Bronchial epithelial cell (primary cell): ENCODE results near the gene ZC3H7A. TPM values are rescaled to one million over a fixed set of nuclear protein-coding genes. Genes with fewer than 3 reads are reported as not detected.

ENCODE experiments used
- DNase-seq: peaks from one replicate; pipeline ENCODE4 v3.0.0-alpha.2; 2010; ENCODE audit warnings: low read depth
- FAIRE-seq: peaks from 2 replicates; lab custom pipeline; 2011; peaks lifted over from hg19 to GRCh38; lab: Jason Lieb, UNC
- H3K27me3 ChIP-seq: 2 replicates; pipeline ENCODE4 v1.5.1; 2011; ENCODE audit warnings: low read length; ENCODE audit not compliant: control insufficient read depth, insufficient read depth
- H3K36me3 ChIP-seq: 2 replicates; pipeline ENCODE4 v1.5.1; 2011; ENCODE audit warnings: low read length; ENCODE audit not compliant: control insufficient read depth, insufficient read depth
- H3K4me3 ChIP-seq: 2 replicates; pipeline ENCODE4 v1.5.1; 2011; ENCODE audit warnings: mild to moderate bottlenecking, low read depth, low read length, control low read depth
- total RNA-seq: library from RNA; depleted of rRNA; stranded (reverse); fragments of >200 nt; gene quantifications from 2 replicates; pipeline ENCODE4 v1.2.1, GENCODE V29; 2014
- TF ChIP-seq, protein P1 (sequence below): IDR thresholded peaks from 2 replicates; pipeline ENCODE4 v1.5.1; 2011; ENCODE audit warnings: mild to moderate bottlenecking, moderate library complexity, low read length, control low read depth, inconsistent platforms; ENCODE audit not compliant: insufficient read depth, severe bottlenecking

ZC3H7A gene
- total RNA-seq, 1 donor from 2014 or later, result 26.9 TPM

DNA sequence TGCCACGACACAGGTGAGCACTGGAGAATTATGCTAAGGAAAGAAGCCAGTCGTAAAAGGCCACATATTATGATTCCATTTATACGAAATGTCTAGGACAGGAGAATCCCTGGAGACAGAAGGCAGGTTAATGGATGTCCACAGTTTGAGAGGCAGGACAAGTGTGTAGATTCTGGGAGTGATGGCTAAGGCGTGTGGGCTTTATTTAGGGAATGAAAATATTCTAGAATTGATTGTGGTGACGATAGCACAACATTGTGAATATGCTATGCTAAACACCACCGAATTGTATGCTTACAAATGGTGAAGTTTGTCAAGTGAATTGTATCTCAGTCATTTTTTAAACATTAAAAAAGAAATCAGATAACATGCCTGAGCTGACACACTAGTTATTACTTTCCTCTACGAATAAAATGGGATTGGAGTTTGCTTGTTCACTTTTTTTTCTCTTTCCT lies 49.1 kb downstream of the ZC3H7A start:
- Histone ChIP-seq H3K36me3 (peaks cover 6% of the 10 kb centered on the region), H3K4me3 (no peak overlapping the region), H3K27me3 (no peaks in the 10 kb centered on the region)
- no peak for DNase-seq
- FAIRE-seq, result no peak
- TF ChIP-seq, protein P1, sequence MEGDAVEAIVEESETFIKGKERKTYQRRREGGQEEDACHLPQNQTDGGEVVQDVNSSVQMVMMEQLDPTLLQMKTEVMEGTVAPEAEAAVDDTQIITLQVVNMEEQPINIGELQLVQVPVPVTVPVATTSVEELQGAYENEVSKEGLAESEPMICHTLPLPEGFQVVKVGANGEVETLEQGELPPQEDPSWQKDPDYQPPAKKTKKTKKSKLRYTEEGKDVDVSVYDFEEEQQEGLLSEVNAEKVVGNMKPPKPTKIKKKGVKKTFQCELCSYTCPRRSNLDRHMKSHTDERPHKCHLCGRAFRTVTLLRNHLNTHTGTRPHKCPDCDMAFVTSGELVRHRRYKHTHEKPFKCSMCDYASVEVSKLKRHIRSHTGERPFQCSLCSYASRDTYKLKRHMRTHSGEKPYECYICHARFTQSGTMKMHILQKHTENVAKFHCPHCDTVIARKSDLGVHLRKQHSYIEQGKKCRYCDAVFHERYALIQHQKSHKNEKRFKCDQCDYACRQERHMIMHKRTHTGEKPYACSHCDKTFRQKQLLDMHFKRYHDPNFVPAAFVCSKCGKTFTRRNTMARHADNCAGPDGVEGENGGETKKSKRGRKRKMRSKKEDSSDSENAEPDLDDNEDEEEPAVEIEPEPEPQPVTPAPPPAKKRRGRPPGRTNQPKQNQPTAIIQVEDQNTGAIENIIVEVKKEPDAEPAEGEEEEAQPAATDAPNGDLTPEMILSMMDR, result no peak

DNA sequence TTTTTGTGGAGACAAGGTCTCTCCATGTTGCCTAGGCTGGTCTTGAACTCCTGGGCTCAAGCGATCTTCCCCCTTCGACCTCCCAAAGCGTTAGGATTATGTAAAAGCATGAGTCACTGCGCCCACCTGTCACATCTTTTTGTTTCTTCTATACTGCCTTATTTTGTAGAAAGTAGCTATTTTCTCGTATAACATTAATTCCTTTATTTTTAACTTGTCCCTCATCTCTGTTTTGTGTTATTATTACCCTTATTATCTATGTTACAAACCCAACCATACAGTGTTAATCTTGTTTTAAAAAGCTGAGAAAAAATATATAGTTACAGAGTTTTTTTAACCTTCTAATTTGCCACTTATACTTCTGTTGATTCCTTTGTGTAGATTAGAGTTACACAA lies 53.0 kb downstream of the ZC3H7A start:
- Histone ChIP-seq H3K4me3 (no peak overlapping the region), H3K36me3 (no peaks in the 10 kb centered on the region), H3K27me3 (no peaks in the 10 kb centered on the region)
- DNase-seq (no peak), FAIRE-seq (no peak)
- TF ChIP-seq, protein P1, result no peak

DNA sequence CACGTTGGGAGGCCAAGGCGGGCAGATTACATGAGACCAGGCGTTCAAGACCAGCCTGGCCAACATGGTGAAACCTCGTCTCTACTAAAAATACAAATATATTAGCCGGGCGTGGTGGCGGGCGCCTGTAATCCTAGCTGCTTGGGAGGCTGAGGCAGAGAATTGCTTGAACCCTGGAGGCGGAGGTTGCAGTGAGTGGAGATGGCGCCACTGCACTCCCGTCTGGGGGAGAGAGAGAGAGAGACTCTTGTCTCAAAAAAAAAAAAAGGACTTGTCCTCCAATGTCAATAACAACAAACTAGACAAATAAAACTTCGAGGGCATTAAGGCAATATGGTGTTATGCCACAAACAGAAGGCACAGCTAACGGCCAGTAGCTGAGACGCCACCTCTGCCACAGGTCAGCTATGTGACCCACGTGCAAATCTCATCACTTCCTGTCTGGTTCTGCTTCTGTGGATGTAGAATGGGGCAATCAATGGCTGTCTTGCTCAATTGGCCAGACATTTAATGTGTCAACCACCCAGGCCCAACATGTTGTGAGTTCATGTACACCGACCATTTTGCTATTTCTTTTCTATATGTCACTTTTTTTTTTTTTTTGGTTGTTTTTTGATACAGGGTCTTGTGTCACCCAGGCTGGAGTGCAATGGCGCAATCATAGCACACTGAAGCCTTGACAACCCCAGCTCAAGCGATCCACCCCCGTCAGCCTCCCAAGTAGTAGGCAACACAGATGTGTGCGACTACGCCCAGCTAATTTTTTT lies 53.6 kb downstream of the ZC3H7A start:
- TF ChIP-seq, protein P1, result no peak
- no peaks in the 10 kb centered on the region for H3K36me3 ChIP-seq

DNA sequence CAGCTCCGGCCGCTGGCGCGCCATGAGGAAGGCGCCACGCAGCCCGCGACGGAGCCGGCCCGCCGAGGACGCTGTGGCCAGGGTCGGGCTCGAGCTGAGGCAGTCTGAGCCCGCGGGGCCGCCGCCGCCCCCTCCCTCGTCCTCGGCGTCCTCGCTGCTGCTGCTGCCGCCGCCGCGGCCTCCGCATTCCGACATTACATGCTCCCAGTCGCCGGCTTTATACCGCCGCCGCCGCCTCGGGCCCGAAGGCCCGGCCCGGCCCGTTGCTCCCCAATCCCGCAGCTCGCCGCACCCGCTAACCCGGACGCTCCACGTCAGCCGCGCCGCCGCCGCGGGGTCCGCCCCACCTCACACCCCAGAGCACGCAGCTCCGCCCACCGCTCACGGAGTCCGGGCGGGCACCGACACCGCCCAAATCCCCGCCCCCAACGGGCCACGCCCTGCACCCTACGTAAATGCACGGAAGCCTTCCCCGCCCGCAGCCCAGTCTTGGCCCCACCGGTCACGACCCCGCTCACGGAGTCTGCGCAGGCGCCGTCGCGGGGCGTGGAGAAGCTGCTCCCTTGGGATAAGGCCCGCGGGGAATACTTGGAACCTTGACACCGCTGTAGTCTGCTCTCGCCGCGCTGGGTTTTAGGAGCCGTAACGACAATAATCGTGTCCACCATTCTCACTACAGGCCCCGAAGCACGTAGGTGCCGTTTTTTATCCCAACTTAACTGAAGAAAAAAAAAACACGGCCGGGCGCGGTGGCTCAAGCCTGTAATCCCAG lies 54.3 kb downstream of the ZC3H7A start, which contains the start of gene TXNDC11:
TSS of gene TXNDC11 (minus strand) at position 322 of the 772 bp plus-strand sequence. CDS start at position 195, 127 bp downstream.
- Histone ChIP-seq H3K27me3 (no peaks in the 10 kb centered on the region), H3K4me3 (peak within 1 kb of the TSS; percentile 98), H3K36me3 (peaks cover 1% of the 10 kb centered on the region)
- FAIRE-seq (no peak), DNase-seq (peak; percentile 93)
- TF ChIP-seq, protein P1, result no peak

More for the DNA sequence above, 53.6 kb downstream of the ZC3H7A start:
- H3K27me3 ChIP-seq, result no peaks in the 10 kb centered on the region
- FAIRE-seq (no peak), DNase-seq (peak; percentile 66)
- H3K4me3 ChIP-seq, result peak overlapping the region; percentile 49

DNA sequence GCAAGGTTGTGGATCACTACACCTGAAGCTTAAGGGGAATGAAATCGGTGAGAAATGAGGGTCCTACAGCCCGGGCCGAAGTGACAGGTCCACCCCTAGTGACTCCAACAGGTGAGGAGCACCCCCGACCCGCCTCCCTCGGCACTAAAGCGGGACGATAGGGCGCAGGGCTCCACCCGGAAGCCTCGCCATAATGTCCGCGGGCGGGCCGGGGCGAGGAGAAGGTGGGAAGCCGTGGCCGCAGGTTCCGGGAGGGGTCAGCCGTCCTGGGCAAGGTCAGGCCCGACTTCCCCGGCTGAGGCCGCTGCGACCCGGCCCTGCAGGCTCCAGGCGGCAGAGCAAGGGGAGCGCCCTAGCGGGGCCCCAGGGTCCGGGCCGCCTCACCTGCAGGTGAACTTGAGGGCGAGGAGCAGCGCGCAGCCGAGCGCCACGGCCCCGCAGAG lies 54.9 kb downstream of the ZC3H7A start:
- TF ChIP-seq, protein P1, result no peak
- FAIRE-seq (no peak), DNase-seq (no peak)
- Histone ChIP-seq H3K4me3 (peak overlapping the region; percentile 98), H3K27me3 (no peaks in the 10 kb centered on the region), H3K36me3 (peaks cover 1% of the 10 kb centered on the region)
